ENCODE measurements around the gene LGALS7. TPM values are rescaled to one million over a fixed set of nuclear protein-coding genes. Genes with fewer than 3 reads are reported as not detected.
"Not testable (repeated sequence)": the region's sequence is repeated elsewhere in the genome, so short reads cannot be mapped to it uniquely, and the experiment has no call there.

LGALS7 gene
- polyA plus RNA-seq, 1 donor from 2014 or later: not detected

GRCh38 chr19:38813932-38814331, 40.6 kb upstream of the LGALS7 start:
- H3K9me3 ChIP-seq (ENCODE audit: low read length); H4K20me1 ChIP-seq (ENCODE audit: insufficient read depth); H3K27ac ChIP-seq (ENCODE audit: low read length); H3K9me2 ChIP-seq (ENCODE audit: insufficient read depth, low read length); H3K4me2 ChIP-seq (ENCODE audit: low read length); H2AFZ ChIP-seq (ENCODE audit: low read depth, low read length); H3K36me3 ChIP-seq (ENCODE audit: insufficient read depth, low read length); H3K4me3 ChIP-seq (ENCODE audit: low read length); H3K9ac ChIP-seq (ENCODE audit: low read length); H3K27me3 ChIP-seq (ENCODE audit: insufficient read depth, low read depth, low read length); H3K79me2 ChIP-seq (replicated peaks; ENCODE audit: insufficient read depth, low read length); H3F3A ChIP-seq (ENCODE audit: insufficient read depth, low read length, poor library complexity, severe bottlenecking): not testable (repeated sequence)

GRCh38 chr19:38813323-38813722, 40.0 kb upstream of the LGALS7 start:
- no peaks in the 10 kb centered on the region for H3K36me3 ChIP-seq (ENCODE audit: insufficient read depth, low read length)
- H3K9me3 ChIP-seq (ENCODE audit: low read length): no peaks in the 10 kb centered on the region
- no peak overlapping the region for H3K4me2 ChIP-seq (ENCODE audit: low read length)
- no peaks in the 10 kb centered on the region for H4K20me1 ChIP-seq (ENCODE audit: insufficient read depth)
- H3K79me2 ChIP-seq (replicated peaks; ENCODE audit: insufficient read depth, low read length): no peaks in the 10 kb centered on the region
- H3F3A ChIP-seq (ENCODE audit: insufficient read depth, low read length, poor library complexity, severe bottlenecking): no peaks in the 10 kb centered on the region
- H3K9ac ChIP-seq (ENCODE audit: low read length): no peak overlapping the region
- H2AFZ ChIP-seq (ENCODE audit: low read depth, low read length): no peak overlapping the region
- no peaks in the 10 kb centered on the region for H3K27me3 ChIP-seq (ENCODE audit: insufficient read depth, low read depth, low read length)
- no peaks in the 10 kb centered on the region for H3K9me2 ChIP-seq (ENCODE audit: insufficient read depth, low read length)
- H3K27ac ChIP-seq (ENCODE audit: low read length): no peak overlapping the region
- no peak overlapping the region for H3K4me3 ChIP-seq (ENCODE audit: low read length)
- TF ChIP-seq SMC3 (conservative IDR thresholded peaks at IDR 0.05; ENCODE audit: poor library complexity) (no peak), RAD21 (conservative IDR thresholded peaks at IDR 0.05) (no peak), EZH2 (IDR thresholded peaks at IDR 0.05; ENCODE audit: borderline replicate concordance, insufficient read depth, low read length, poor library complexity, severe bottlenecking) (no peak), TAF1 (IDR thresholded peaks at IDR 0.05; ENCODE audit: low read depth) (no peak), EP300 (conservative IDR thresholded peaks at IDR 0.05; ENCODE audit: poor library complexity, severe bottlenecking) (no peak), MXI1 (conservative IDR thresholded peaks at IDR 0.05; ENCODE audit: poor library complexity, severe bottlenecking) (no peak)

DNA sequence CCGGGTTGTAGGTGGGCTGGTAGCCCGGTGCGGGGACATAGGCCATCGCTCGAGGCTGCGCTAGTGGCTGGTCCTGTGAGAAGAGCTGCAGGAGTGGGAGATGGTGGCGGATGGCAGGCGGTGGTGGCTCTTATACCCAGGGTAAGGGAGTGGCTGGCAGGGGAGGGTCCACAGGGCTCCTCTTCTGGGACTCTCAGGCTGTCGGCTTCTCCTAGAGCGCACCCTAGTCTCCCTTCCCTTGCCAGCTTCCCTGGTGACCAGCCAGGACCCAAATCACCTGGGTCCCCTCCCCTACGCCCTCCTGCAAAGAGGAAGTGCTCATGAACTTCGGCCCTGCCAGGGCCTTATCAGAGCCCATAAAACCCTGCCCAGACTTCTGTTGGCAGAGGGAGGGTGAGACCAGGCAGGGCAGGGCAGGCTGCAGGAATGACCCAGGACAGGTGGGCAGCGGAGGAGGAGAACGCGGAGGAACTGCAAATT, 39.6 kb upstream of the LGALS7 start, which contains the start of gene LGALS4:
Gene LGALS4 (minus strand): TSS at position 105 of the 480 bp plus-strand sequence. CDS start 59 bp downstream, at position 46.
- no peaks in the 10 kb centered on the region for H3K36me3 ChIP-seq (ENCODE audit: insufficient read depth, low read length)
- H3K4me2 ChIP-seq (ENCODE audit: low read length): no peak within 1 kb of the TSS
- no peak within 1 kb of the TSS for H3K27ac ChIP-seq (ENCODE audit: low read length)
- no peak within 1 kb of the TSS for H2AFZ ChIP-seq (ENCODE audit: low read depth, low read length)
- H3K4me3 ChIP-seq (ENCODE audit: low read length): no peak within 1 kb of the TSS
- no peak within 1 kb of the TSS for H3K9ac ChIP-seq (ENCODE audit: low read length)
- TF ChIP-seq RAD21 (conservative IDR thresholded peaks at IDR 0.05): no peak
- TF ChIP-seq SMC3 (conservative IDR thresholded peaks at IDR 0.05; ENCODE audit: poor library complexity): no peak
- no peak for TF ChIP-seq TAF1 (IDR thresholded peaks at IDR 0.05; ENCODE audit: low read depth)
- TF ChIP-seq REST (IDR thresholded peaks at IDR 0.05; ENCODE audit: borderline replicate concordance): no peak
- TF ChIP-seq MXI1 (conservative IDR thresholded peaks at IDR 0.05; ENCODE audit: poor library complexity, severe bottlenecking): no peak
- TF ChIP-seq, protein P1, sequence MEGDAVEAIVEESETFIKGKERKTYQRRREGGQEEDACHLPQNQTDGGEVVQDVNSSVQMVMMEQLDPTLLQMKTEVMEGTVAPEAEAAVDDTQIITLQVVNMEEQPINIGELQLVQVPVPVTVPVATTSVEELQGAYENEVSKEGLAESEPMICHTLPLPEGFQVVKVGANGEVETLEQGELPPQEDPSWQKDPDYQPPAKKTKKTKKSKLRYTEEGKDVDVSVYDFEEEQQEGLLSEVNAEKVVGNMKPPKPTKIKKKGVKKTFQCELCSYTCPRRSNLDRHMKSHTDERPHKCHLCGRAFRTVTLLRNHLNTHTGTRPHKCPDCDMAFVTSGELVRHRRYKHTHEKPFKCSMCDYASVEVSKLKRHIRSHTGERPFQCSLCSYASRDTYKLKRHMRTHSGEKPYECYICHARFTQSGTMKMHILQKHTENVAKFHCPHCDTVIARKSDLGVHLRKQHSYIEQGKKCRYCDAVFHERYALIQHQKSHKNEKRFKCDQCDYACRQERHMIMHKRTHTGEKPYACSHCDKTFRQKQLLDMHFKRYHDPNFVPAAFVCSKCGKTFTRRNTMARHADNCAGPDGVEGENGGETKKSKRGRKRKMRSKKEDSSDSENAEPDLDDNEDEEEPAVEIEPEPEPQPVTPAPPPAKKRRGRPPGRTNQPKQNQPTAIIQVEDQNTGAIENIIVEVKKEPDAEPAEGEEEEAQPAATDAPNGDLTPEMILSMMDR (IDR thresholded peaks at IDR 0.05; ENCODE audit: poor library complexity, severe bottlenecking): no peak
- no peak for TF ChIP-seq EP300 (conservative IDR thresholded peaks at IDR 0.05; ENCODE audit: poor library complexity, severe bottlenecking)
- no peak for TF ChIP-seq POLR2AphosphoS5 (IDR thresholded peaks at IDR 0.05)
- TF ChIP-seq EZH2 (IDR thresholded peaks at IDR 0.05; ENCODE audit: borderline replicate concordance, insufficient read depth, low read length, poor library complexity, severe bottlenecking): no peak
- no peaks in the 10 kb centered on the region for H3F3A ChIP-seq (ENCODE audit: insufficient read depth, low read length, poor library complexity, severe bottlenecking)
- no peaks in the 10 kb centered on the region for H3K9me2 ChIP-seq (ENCODE audit: insufficient read depth, low read length)
- no peaks in the 10 kb centered on the region for H3K79me2 ChIP-seq (replicated peaks; ENCODE audit: insufficient read depth, low read length)
- no peaks in the 10 kb centered on the region for H3K27me3 ChIP-seq (ENCODE audit: insufficient read depth, low read depth, low read length)
- H3K9me3 ChIP-seq (ENCODE audit: low read length): no peaks in the 10 kb centered on the region
- H4K20me1 ChIP-seq (ENCODE audit: insufficient read depth): no peaks in the 10 kb centered on the region

Data from neural cell (in vitro differentiated cells).